HepG2 (cell line): ENCODE measurements around the gene MXRA8. TPM values are rescaled to one million over a fixed set of nuclear protein-coding genes. Genes with fewer than 3 reads are reported as not detected.
A peak's percentile ranks its signal among the peaks of the same experiment; 100 is the strongest.

Experiments
- CCAR2 ChIP-seq: fragments of 200-400 bp; formaldehyde crosslinking; optimal IDR thresholded peaks from 2 replicates; pipeline ENCODE3; 2018; ENCODE audit warnings: low read depth, mild to moderate bottlenecking, low read length, moderate library complexity
- EP300 ChIP-seq, 3 experiments: sonication (generic) in 1 of 3; formaldehyde crosslinking in 1 of 3; IDR thresholded peaks; 2 replicates each; pipeline versions ENCODE4 v1.5.1 to v1.6.1; 2011 to 2020; ENCODE audit warnings: low read depth in 2 of 3, low read length in 2 of 3, borderline replicate concordance in 1 of 3, improper control_type of control experiment in 1 of 3, mild to moderate bottlenecking in 1 of 3, missing genetic modification reagents in 1 of 3, moderate library complexity in 1 of 3
- KDM2A ChIP-seq: sonication (generic); formaldehyde crosslinking; IDR thresholded peaks from 2 replicates; pipeline ENCODE4 v1.4.0; 2020; ENCODE audit warnings: low read depth, missing genetic modification reagents, borderline replicate concordance
- MTA1 ChIP-seq: sonication (generic); formaldehyde crosslinking; IDR thresholded peaks from 2 replicates; pipeline ENCODE4 v1.4.0; 2020; ENCODE audit warnings: missing genetic modification reagents, mild to moderate bottlenecking, borderline replicate concordance
- NFE2 ChIP-seq: sonication (generic); formaldehyde crosslinking; IDR thresholded peaks from 2 replicates; pipeline ENCODE4 v1.4.0; 2020; ENCODE audit warnings: missing genetic modification reagents
- PCBP1 ChIP-seq: fragments of 200-400 bp; formaldehyde crosslinking; IDR thresholded peaks from 2 replicates; pipeline ENCODE4 v1.6.1; 2017; ENCODE audit warnings: mild to moderate bottlenecking, low read depth, low read length, borderline replicate concordance
- RBFOX2 ChIP-seq: fragments of 200-400 bp; formaldehyde crosslinking; IDR thresholded peaks from 2 replicates; pipeline ENCODE4 v1.6.1; 2017; ENCODE audit warnings: low read depth, mild to moderate bottlenecking, low read length
- STAG1 ChIP-seq: sonication (generic); formaldehyde crosslinking; IDR thresholded peaks from 2 replicates; pipeline ENCODE4 v1.4.0; 2020; ENCODE audit warnings: missing genetic modification reagents
- ZBTB7A ChIP-seq: sonication (generic); formaldehyde crosslinking; IDR thresholded peaks from 2 replicates; pipeline ENCODE4 v1.8.0; 2022; ENCODE audit warnings: mild to moderate bottlenecking, missing genetic modification reagents
- ZNF777 ChIP-seq: sonication (generic); formaldehyde crosslinking; IDR thresholded peaks from 2 replicates; pipeline ENCODE4 v1.4.0; 2020; ENCODE audit warnings: missing genetic modification reagents
- ZSCAN31 ChIP-seq: sonication (generic); formaldehyde crosslinking; IDR thresholded peaks from 2 replicates; pipeline ENCODE4 v1.5.0; 2020; ENCODE audit warnings: low read depth, mild to moderate bottlenecking, missing genetic modification reagents
- polyA plus RNA-seq, 8 experiments: library from polyadenylated mRNA; depleted of rRNA in 3 of 8; stranded (reverse) in 7 of 8; unstranded in 1 of 8; fragments of >200 nt; fragmentation: Illumina TruSeq in 4 of 8; extraction: Trizol in 4 of 8; gene quantifications; 2 replicates each; pipeline versions ENCODE4 v1.2.1 to v1.2.3, GENCODE V29; 2011 to 2016; ENCODE audit warnings: low read depth in 4 of 8, missing spikeins in 1 of 8, mixed read lengths in 1 of 8; ENCODE audit not compliant: insufficient read depth in 1 of 8
- total RNA-seq, 5 experiments: library from RNA; depleted of rRNA; stranded (reverse); fragments of >200 nt; fragmentation: Illumina TruSeq; extraction: Trizol; gene quantifications; 2 replicates each; pipeline ENCODE4 v1.2.3, GENCODE V29; 2016; ENCODE audit warnings: low read depth in 1 of 5
- TF ChIP-seq, protein P1 (sequence below): sonication (generic); formaldehyde crosslinking; IDR thresholded peaks from 2 replicates; pipeline ENCODE4 v1.4.0; 2020; ENCODE audit warnings: missing genetic modification reagents, borderline replicate concordance
- TF ChIP-seq, protein P2 (sequence below): sonication (generic); formaldehyde crosslinking; IDR thresholded peaks from 2 replicates; pipeline ENCODE4 v1.4.0; 2020; ENCODE audit warnings: missing genetic modification reagents
- TF ChIP-seq, protein P3 (sequence below): sonication (generic); formaldehyde crosslinking; IDR thresholded peaks from 2 replicates; pipeline ENCODE4 v1.5.1; 2020; ENCODE audit warnings: mild to moderate bottlenecking, missing genetic modification reagents
- TF ChIP-seq, protein P4 (sequence below), 2 experiments: sonication (generic) in 1 of 2; formaldehyde crosslinking in 1 of 2; IDR thresholded peaks; 2 replicates each; pipeline versions ENCODE4 v1.4.0 to v1.6.1; 2018 to 2020; ENCODE audit warnings: missing genetic modification reagents in 2 of 2, borderline replicate concordance in 1 of 2, low read depth in 1 of 2, mild to moderate bottlenecking in 1 of 2, missing biosample characterization in 1 of 2

The MXRA8 gene
- total and polyA plus RNA-seq, 2 of the 13 experiments (the other 11 are each of a cell fraction or from before 2014, with no cell fraction given), result 19.8 to 44.8 TPM

DNA sequence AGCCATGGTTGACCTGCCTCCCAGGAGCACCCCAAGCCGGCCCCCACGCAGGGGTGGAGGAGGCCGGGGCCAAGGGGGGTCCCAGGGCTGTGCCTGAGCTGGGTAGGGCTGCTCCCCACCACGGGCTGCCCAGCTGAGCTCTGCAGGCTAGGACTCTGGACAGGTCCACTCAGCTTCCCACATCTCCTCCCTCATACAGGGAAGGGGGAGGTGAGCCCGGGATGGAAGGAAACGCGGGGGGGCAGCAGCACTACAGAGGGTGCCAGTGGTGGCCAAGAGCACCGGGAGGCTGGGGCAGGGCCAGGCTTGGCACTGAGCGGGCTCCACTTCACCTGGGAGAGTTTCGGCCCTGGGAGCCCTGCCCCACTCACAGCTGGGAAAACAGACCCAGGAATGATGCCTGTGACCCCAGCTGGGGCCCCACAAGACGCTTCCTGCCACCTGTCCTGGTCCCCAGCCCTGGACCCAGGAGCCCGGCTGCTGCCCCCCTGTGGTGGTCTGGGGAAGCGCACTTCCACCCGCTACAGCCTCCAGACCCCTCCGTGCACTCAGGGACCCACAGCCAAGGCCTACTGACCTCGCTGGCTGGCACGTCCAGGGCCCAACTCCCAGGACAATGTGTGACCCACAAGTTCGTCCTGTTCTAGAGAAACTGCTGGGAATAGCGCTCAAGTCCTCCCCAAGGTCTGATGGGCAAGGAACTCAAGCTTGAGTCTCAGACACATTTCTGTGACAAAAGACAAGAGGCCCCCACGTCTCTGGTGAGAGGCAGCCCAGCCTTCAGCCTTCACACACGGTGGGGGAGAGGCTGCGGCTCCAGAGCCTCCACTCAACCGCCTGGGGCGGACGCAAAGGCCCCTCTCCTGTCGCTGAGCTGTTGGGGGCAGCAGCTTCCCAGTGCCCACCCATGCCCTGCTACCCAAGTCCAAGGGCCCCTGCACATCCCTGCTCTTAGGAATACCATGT is 13.7 kb upstream of the MXRA8 start (continued):
- TF ChIP-seq ZBTB7A (CRISPR knock-in tag), result 0 out of 2 replicates have a peak, but pooled peaks have one; percentile 42
- TF ChIP-seq KDM2A (CRISPR knock-in tag), result peak; percentile 67; the same call in 1 of the 2 replicates
- no peak for TF ChIP-seq ZNF777 (CRISPR knock-in tag)
- TF ChIP-seq, protein P1, sequence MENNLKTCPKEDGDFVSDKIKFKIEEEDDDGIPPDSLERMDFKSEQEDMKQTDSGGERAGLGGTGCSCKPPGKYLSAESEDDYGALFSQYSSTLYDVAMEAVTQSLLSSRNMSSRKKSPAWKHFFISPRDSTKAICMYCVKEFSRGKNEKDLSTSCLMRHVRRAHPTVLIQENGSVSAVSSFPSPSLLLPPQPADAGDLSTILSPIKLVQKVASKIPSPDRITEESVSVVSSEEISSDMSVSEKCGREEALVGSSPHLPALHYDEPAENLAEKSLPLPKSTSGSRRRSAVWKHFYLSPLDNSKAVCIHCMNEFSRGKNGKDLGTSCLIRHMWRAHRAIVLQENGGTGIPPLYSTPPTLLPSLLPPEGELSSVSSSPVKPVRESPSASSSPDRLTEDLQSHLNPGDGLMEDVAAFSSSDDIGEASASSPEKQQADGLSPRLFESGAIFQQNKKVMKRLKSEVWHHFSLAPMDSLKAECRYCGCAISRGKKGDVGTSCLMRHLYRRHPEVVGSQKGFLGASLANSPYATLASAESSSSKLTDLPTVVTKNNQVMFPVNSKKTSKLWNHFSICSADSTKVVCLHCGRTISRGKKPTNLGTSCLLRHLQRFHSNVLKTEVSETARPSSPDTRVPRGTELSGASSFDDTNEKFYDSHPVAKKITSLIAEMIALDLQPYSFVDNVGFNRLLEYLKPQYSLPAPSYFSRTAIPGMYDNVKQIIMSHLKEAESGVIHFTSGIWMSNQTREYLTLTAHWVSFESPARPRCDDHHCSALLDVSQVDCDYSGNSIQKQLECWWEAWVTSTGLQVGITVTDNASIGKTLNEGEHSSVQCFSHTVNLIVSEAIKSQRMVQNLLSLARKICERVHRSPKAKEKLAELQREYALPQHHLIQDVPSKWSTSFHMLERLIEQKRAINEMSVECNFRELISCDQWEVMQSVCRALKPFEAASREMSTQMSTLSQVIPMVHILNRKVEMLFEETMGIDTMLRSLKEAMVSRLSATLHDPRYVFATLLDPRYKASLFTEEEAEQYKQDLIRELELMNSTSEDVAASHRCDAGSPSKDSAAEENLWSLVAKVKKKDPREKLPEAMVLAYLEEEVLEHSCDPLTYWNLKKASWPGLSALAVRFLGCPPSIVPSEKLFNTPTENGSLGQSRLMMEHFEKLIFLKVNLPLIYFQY, result 0 out of 2 replicates have a peak, but pooled peaks have one; percentile 25
- TF ChIP-seq ZSCAN31, result no peak
- TF ChIP-seq RBFOX2, result peak; percentile 54; the same call in 1 of the 2 replicates
- TF ChIP-seq, protein P2, sequence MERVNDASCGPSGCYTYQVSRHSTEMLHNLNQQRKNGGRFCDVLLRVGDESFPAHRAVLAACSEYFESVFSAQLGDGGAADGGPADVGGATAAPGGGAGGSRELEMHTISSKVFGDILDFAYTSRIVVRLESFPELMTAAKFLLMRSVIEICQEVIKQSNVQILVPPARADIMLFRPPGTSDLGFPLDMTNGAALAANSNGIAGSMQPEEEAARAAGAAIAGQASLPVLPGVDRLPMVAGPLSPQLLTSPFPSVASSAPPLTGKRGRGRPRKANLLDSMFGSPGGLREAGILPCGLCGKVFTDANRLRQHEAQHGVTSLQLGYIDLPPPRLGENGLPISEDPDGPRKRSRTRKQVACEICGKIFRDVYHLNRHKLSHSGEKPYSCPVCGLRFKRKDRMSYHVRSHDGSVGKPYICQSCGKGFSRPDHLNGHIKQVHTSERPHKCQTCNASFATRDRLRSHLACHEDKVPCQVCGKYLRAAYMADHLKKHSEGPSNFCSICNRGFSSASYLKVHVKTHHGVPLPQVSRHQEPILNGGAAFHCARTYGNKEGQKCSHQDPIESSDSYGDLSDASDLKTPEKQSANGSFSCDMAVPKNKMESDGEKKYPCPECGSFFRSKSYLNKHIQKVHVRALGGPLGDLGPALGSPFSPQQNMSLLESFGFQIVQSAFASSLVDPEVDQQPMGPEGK (CRISPR knock-in tag), result peak; percentile 63; the same call in 1 of the 2 replicates
- no peak for TF ChIP-seq NFE2 (CRISPR knock-in tag)
- TF ChIP-seq EP300 (IDR thresholded peaks at IDR 0.05; ENCODE audit: low read depth in 2 of 2, low read length in 2 of 2), result no peak
- no peak for TF ChIP-seq EP300 (CRISPR knock-in tag; IDR thresholded peaks at IDR 0.05; ENCODE audit: borderline replicate concordance)
- TF ChIP-seq, protein P3, sequence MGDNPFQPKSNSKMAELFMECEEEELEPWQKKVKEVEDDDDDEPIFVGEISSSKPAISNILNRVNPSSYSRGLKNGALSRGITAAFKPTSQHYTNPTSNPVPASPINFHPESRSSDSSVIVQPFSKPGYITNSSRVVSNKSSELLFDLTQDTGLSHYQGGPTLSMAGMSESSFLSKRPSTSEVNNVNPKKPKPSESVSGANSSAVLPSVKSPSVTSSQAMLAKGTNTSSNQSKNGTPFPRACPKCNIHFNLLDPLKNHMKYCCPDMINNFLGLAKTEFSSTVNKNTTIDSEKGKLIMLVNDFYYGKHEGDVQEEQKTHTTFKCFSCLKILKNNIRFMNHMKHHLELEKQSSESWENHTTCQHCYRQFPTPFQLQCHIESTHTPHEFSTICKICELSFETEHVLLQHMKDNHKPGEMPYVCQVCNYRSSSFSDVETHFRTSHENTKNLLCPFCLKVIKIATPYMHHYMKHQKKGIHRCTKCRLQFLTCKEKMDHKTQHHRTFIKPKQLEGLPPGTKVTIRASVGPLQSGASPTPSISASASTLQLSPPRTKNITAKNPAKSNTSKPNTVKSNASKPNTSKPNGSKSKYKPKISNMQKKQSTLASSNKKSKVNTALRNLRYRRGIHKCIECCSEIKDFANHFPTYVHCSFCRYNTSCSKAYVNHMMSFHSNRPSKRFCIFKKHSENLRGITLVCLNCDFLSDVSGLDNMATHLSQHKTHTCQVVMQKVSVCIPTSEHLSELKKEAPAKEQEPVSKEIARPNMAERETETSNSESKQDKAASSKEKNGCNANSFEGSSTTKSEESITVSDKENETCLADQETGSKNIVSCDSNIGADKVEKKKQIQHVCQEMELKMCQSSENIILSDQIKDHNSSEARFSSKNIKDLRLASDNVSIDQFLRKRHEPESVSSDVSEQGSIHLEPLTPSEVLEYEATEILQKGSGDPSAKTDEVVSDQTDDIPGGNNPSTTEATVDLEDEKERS, result 0 out of 2 replicates have a peak, but pooled peaks have one; percentile 32
- TF ChIP-seq PCBP1, result 0 out of 2 replicates have a peak, but pooled peaks have one; percentile 8
- TF ChIP-seq, protein P4, sequence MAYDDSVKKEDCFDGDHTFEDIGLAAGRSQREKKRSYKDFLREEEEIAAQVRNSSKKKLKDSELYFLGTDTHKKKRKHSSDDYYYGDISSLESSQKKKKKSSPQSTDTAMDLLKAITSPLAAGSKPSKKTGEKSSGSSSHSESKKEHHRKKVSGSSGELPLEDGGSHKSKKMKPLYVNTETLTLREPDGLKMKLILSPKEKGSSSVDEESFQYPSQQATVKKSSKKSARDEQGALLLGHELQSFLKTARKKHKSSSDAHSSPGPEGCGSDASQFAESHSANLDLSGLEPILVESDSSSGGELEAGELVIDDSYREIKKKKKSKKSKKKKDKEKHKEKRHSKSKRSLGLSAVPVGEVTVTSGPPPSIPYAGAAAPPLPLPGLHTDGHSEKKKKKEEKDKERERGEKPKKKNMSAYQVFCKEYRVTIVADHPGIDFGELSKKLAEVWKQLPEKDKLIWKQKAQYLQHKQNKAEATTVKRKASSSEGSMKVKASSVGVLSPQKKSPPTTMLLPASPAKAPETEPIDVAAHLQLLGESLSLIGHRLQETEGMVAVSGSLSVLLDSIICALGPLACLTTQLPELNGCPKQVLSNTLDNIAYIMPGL (CRISPR knock-in tag; IDR thresholded peaks at IDR 0.05; ENCODE audit: borderline replicate concordance in 1 of 2, low read depth in 1 of 2), result peak in 1 of 2 experiments; percentile 74; a peak in 2 of 4 replicates
- TF ChIP-seq STAG1 (CRISPR knock-in tag), result peak; percentile 71
- TF ChIP-seq MTA1 (CRISPR knock-in tag), result 0 out of 2 replicates have a peak, but pooled peaks have one; percentile 59
- no peak for TF ChIP-seq CCAR2
